GM12878 (cell line): ENCODE measurements around the gene SLC25A45. TPM values are rescaled to one million over a fixed set of nuclear protein-coding genes. Genes with fewer than 3 reads are reported as not detected.

Experiments used
- BMI1 ChIP-seq: fragments of 450-650 bp; IDR thresholded peaks from 2 replicates; pipeline ENCODE4 v1.6.1; 2016; ENCODE audit warnings: mild to moderate bottlenecking, moderate library complexity, borderline replicate concordance
- EGR1 ChIP-seq, 2 experiments: IDR thresholded peaks; 1 replicate in 1 of 2; 2 replicates in 1 of 2; pipeline ENCODE4 v1.6.1; 2011 to 2012; ENCODE audit warnings: low read depth in 2 of 2, low read length in 2 of 2, borderline replicate concordance in 1 of 2, mild to moderate bottlenecking in 1 of 2, moderate library complexity in 1 of 2
- EP300 ChIP-seq, 2 experiments: fragments of 150-350 bp in 1 of 2; IDR thresholded peaks; 2 replicates each; pipeline ENCODE4 v1.6.1; 2011 to 2012; ENCODE audit warnings: low read depth in 2 of 2, low read length in 2 of 2, borderline replicate concordance in 1 of 2, improper control_type of control experiment in 1 of 2, inconsistent platforms in 1 of 2; ENCODE audit not compliant: control insufficient read depth in 1 of 2
- EZH2 ChIP-seq: IDR thresholded peaks from 2 replicates; pipeline ENCODE4 v1.6.1; 2012; ENCODE audit warnings: low read depth, mild to moderate bottlenecking, control low read depth, inconsistent platforms, low read length, borderline replicate concordance; ENCODE audit not compliant: control insufficient read depth
- HCFC1 ChIP-seq: fragments of 150-350 bp; IDR thresholded peaks from 2 replicates; pipeline ENCODE4 v1.6.1; 2014; ENCODE audit warnings: low read length
- HDGF ChIP-seq: fragments of 450-650 bp; IDR thresholded peaks from 2 replicates; pipeline ENCODE4 v1.6.1; 2016; ENCODE audit warnings: antibody characterized with exemption
- IRF4 ChIP-seq: IDR thresholded peaks from 2 replicates; pipeline ENCODE4 v1.6.1; 2011; ENCODE audit warnings: low read depth, low read length
- KDM1A ChIP-seq: fragments of 200-600 bp; sonication (generic); IDR thresholded peaks from 2 replicates; pipeline ENCODE4 v1.6.1; 2016; ENCODE audit warnings: borderline replicate concordance
- KLF5 ChIP-seq: fragments of 450-650 bp; IDR thresholded peaks from 2 replicates; pipeline ENCODE4 v1.6.1; 2014; ENCODE audit warnings: mild to moderate bottlenecking; ENCODE audit not compliant: partially characterized antibody
- NFYB ChIP-seq: IDR thresholded peaks from 2 replicates; pipeline ENCODE4 v1.6.1; 2011; ENCODE audit warnings: low read depth, mild to moderate bottlenecking, low read length, improper control_type of control experiment, moderate library complexity; ENCODE audit not compliant: insufficient read depth
- RELA ChIP-seq: fragments of 450-650 bp; IDR thresholded peaks from 2 replicates; pipeline ENCODE4 v1.8.0; 2014; ENCODE audit warnings: borderline replicate concordance; ENCODE audit not compliant: partially characterized antibody
- SKIL ChIP-seq: fragments of 450-650 bp; IDR thresholded peaks from 2 replicates; pipeline ENCODE4 v1.6.1; 2017; ENCODE audit warnings: mild to moderate bottlenecking, low read depth, inconsistent platforms; ENCODE audit not compliant: poor library complexity, severe bottlenecking
- SMC3 ChIP-seq: IDR thresholded peaks from 2 replicates; pipeline ENCODE4 v1.6.1; 2011; ENCODE audit warnings: low read length, improper control_type of control experiment, borderline replicate concordance
- STAT1 ChIP-seq: fragments of 450-650 bp; conservative IDR thresholded peaks from 2 replicates; pipeline ENCODE4 v1.6.1; 2014; ENCODE audit warnings: antibody characterized with exemption, mild to moderate bottlenecking
- ZZZ3 ChIP-seq: IDR thresholded peaks from 2 replicates; pipeline ENCODE4 v1.6.1; 2011; ENCODE audit warnings: low read depth; ENCODE audit not compliant: control insufficient read depth, insufficient read length
- polyA plus RNA-seq, 11 experiments: library from polyadenylated mRNA; depleted of rRNA in 4 of 11; unstranded in 6 of 11; stranded (reverse) in 5 of 11; fragments of >200 nt; fragmentation: Nextera tagmentation in 4 of 11; fragmentation: Illumina TruSeq in 1 of 11; extraction: Ambion mirVana in 4 of 11; extraction: Trizol in 1 of 11; gene quantifications; 1 replicate in 1 of 11; 2 replicates in 10 of 11; pipeline versions ENCODE4 v1.2.1 to v1.2.3, GENCODE V29; 2011 to 2016; ENCODE audit warnings: inconsistent platforms in 2 of 11, missing spikeins in 2 of 11, low read depth in 1 of 11
- total RNA-seq, 4 experiments: library from RNA; depleted of rRNA in 3 of 4; stranded (reverse); fragments of >200 nt in 3 of 4; fragmentation: Illumina TruSeq in 1 of 4; extraction: Trizol in 1 of 4; gene quantifications; 2 replicates each; pipeline versions ENCODE4 v1.2.1 to v1.2.3, GENCODE V29; 2013 to 2021
- TF ChIP-seq, protein P1 (sequence below): fragments of 450-650 bp; IDR thresholded peaks from 2 replicates; pipeline ENCODE4 v1.6.1; 2018; ENCODE audit warnings: borderline replicate concordance, mild to moderate bottlenecking; ENCODE audit not compliant: partially characterized antibody
- TF ChIP-seq, protein P2 (sequence below): IDR thresholded peaks from 2 replicates; pipeline ENCODE4 v1.6.1; 2011; ENCODE audit warnings: mild to moderate bottlenecking, low read depth, low read length, moderate library complexity; ENCODE audit not compliant: insufficient replicate concordance
- TF ChIP-seq, protein P3 (sequence below): fragments of 450-650 bp; IDR thresholded peaks from 2 replicates; pipeline ENCODE4 v1.6.1; 2017; ENCODE audit warnings: low read depth, mild to moderate bottlenecking, moderate library complexity

SLC25A45 gene
- total and polyA plus RNA-seq, 10 of the 15 experiments (the other 5 are each of a cell fraction or from before 2014, with no cell fraction given) = 4.1 to 35.2 (median 20.3) TPM

- TF ChIP-seq EP300 (IDR thresholded peaks at IDR 0.05; ENCODE audit: borderline replicate concordance in 1 of 2, control insufficient read depth in 1 of 2, low read depth in 2 of 2, low read length in 2 of 2) (peak; percentile 48 to 76; a peak in 2 of 4 replicates), EGR1 (IDR thresholded peaks at IDR 0.05; ENCODE audit: borderline replicate concordance in 1 of 2, low read depth in 2 of 2, low read length in 2 of 2) (no peak), RELA (no peak), HDGF (peak; percentile 21; the same call in 1 of the 2 replicates), KLF5 (no peak), NFYB (no peak), BMI1 (no peak), EZH2 (no peak), KDM1A (no peak), IRF4 (peak; percentile 73), SKIL (peak; percentile 54), SMC3 (no peak), ZZZ3 (no peak), STAT1 (no peak), HCFC1 (no peak)
- TF ChIP-seq, protein P1, sequence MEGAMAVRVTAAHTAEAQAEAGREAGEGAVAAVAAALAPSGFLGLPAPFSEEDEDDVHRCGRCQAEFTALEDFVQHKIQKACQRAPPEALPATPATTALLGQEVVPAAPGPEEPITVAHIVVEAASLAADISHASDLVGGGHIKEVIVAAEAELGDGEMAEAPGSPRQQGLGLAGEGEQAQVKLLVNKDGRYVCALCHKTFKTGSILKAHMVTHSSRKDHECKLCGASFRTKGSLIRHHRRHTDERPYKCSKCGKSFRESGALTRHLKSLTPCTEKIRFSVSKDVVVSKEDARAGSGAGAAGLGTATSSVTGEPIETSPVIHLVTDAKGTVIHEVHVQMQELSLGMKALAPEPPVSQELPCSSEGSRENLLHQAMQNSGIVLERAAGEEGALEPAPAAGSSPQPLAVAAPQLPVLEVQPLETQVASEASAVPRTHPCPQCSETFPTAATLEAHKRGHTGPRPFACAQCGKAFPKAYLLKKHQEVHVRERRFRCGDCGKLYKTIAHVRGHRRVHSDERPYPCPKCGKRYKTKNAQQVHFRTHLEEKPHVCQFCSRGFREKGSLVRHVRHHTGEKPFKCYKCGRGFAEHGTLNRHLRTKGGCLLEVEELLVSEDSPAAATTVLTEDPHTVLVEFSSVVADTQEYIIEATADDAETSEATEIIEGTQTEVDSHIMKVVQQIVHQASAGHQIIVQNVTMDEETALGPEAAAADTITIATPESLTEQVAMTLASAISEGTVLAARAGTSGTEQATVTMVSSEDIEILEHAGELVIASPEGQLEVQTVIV = no peak
- TF ChIP-seq, protein P2, sequence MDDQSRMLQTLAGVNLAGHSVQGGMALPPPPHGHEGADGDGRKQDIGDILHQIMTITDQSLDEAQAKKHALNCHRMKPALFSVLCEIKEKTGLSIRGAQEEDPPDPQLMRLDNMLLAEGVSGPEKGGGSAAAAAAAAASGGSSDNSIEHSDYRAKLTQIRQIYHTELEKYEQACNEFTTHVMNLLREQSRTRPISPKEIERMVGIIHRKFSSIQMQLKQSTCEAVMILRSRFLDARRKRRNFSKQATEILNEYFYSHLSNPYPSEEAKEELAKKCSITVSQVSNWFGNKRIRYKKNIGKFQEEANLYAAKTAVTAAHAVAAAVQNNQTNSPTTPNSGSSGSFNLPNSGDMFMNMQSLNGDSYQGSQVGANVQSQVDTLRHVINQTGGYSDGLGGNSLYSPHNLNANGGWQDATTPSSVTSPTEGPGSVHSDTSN = peak; percentile 60
- TF ChIP-seq, protein P3, sequence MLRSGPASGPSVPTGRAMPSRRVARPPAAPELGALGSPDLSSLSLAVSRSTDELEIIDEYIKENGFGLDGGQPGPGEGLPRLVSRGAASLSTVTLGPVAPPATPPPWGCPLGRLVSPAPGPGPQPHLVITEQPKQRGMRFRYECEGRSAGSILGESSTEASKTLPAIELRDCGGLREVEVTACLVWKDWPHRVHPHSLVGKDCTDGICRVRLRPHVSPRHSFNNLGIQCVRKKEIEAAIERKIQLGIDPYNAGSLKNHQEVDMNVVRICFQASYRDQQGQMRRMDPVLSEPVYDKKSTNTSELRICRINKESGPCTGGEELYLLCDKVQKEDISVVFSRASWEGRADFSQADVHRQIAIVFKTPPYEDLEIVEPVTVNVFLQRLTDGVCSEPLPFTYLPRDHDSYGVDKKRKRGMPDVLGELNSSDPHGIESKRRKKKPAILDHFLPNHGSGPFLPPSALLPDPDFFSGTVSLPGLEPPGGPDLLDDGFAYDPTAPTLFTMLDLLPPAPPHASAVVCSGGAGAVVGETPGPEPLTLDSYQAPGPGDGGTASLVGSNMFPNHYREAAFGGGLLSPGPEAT = peak; percentile 77
These were observed 20.0 kb downstream of the SLC25A45 start (continued) for GRCh38 chr11:65362320-65362931.
